Ishikawa (cell line): Measurements from ENCODE around the gene UACA.
A peak's percentile ranks its signal among the peaks of the same experiment; 100 is the strongest.

ENCODE experiments used
- CEBPB ChIP-seq: IDR thresholded peaks from 2 replicates; pipeline ENCODE4 v1.6.1; 2012
- CREB1 ChIP-seq: IDR thresholded peaks from 2 replicates; pipeline ENCODE4 v1.6.1; 2012; ENCODE audit warnings: low read depth
- EGR1 ChIP-seq: IDR thresholded peaks from 2 replicates; pipeline ENCODE4 v1.6.1; 2012
- EP300 ChIP-seq: IDR thresholded peaks from 2 replicates; pipeline ENCODE4 v1.6.1; 2012; ENCODE audit warnings: borderline replicate concordance
- FOXM1 ChIP-seq: IDR thresholded peaks from 2 replicates; pipeline ENCODE4 v1.6.1; 2012; ENCODE audit warnings: low read depth, borderline replicate concordance
- NFIC ChIP-seq: IDR thresholded peaks from 2 replicates; pipeline ENCODE4 v1.6.1; 2012
- RAD21 ChIP-seq: IDR thresholded peaks from 2 replicates; pipeline ENCODE4 v1.6.1; 2012; ENCODE audit warnings: low read depth
- REST ChIP-seq: IDR thresholded peaks from 2 replicates; pipeline ENCODE4 v1.6.1; 2012; ENCODE audit warnings: low read depth, mild to moderate bottlenecking
- TAF1 ChIP-seq: IDR thresholded peaks from 2 replicates; pipeline ENCODE4 v1.6.1; 2012; ENCODE audit warnings: low read depth, mild to moderate bottlenecking
- TCF12 ChIP-seq: IDR thresholded peaks from 2 replicates; pipeline ENCODE4 v1.6.1; 2012; ENCODE audit warnings: low read depth
- TEAD4 ChIP-seq: IDR thresholded peaks from 2 replicates; pipeline ENCODE4 v1.6.1; 2012
- USF1 ChIP-seq: IDR thresholded peaks from 2 replicates; pipeline ENCODE4 v1.6.1; 2012
- YY1 ChIP-seq: IDR thresholded peaks from 2 replicates; pipeline ENCODE4 v1.6.1; 2012; ENCODE audit warnings: low read depth
- ZBTB7A ChIP-seq: IDR thresholded peaks from 2 replicates; pipeline ENCODE4 v1.6.1; 2012; ENCODE audit warnings: low read depth
- TF ChIP-seq, protein P1 (sequence below): IDR thresholded peaks from 2 replicates; pipeline ENCODE4 v1.6.1; 2012

UACA gene

GRCh38 chr15:70763120-70763949, at the start of gene UACA:
Gene UACA (minus strand): TSS chr15:70763558. CDS start chr15:70763407, 151 bp downstream.
- TF ChIP-seq YY1: no peak
- TF ChIP-seq CREB1: peak; percentile 70; the same call in 1 of the 2 replicates
- TF ChIP-seq NFIC: peak; percentile 15; the same call in 1 of the 2 replicates
- TF ChIP-seq, protein P1, sequence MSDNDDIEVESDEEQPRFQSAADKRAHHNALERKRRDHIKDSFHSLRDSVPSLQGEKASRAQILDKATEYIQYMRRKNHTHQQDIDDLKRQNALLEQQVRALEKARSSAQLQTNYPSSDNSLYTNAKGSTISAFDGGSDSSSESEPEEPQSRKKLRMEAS: peak; percentile 58; the same call in 1 of the 2 replicates
- no peak; the same call in 1 of the 2 replicates for TF ChIP-seq TEAD4
- no peak for TF ChIP-seq RAD21
- TF ChIP-seq EGR1: peak; percentile 91
- TF ChIP-seq TCF12: no peak; the same call in 1 of the 2 replicates
- no peak for TF ChIP-seq CEBPB
- peak; percentile 9; the same call in 1 of the 2 replicates for TF ChIP-seq EP300
- TF ChIP-seq FOXM1: no peak
- no peak for TF ChIP-seq REST
- peak; percentile 82 for TF ChIP-seq TAF1

GRCh38 chr15:70812827-70813364, 49.5 kb upstream of the UACA start:
- TF ChIP-seq RAD21 (no peak), EGR1 (no peak), FOXM1 (no peak), REST (no peak), USF1 (no peak), EP300 (no peak), ZBTB7A (no peak), CREB1 (no peak), CEBPB (no peak), NFIC (no peak), TAF1 (no peak), YY1 (no peak), TEAD4 (no peak), TCF12 (no peak)
- TF ChIP-seq, protein P1: no peak

- TF ChIP-seq TAF1 (no peak), RAD21 (no peak), REST (no peak), FOXM1 (no peak), YY1 (no peak), USF1 (no peak), CREB1 (no peak), CEBPB (no peak), EP300 (no peak), EGR1 (no peak), ZBTB7A (no peak), TCF12 (no peak), TEAD4 (no peak), NFIC (no peak)
- TF ChIP-seq, protein P1: no peak
Observed at GRCh38 chr15:70810916-70811578, 47.7 kb upstream of the UACA start.
